GM12864 (cell line): Measurements from ENCODE around the gene ZNF692.

Experiments
- DNase-seq: peaks from one replicate; pipeline ENCODE4 v3.0.0-alpha.2; 2011; ENCODE audit warnings: low read depth
- H3K4me3 ChIP-seq: 2 replicates; pipeline ENCODE4 v1.5.1; 2011; ENCODE audit warnings: mild to moderate bottlenecking, low read depth, low read length, control low read depth
- TF ChIP-seq, protein P1 (sequence below): IDR thresholded peaks from 2 replicates; pipeline ENCODE4 v1.5.1; 2011; ENCODE audit warnings: low read depth, mild to moderate bottlenecking, moderate library complexity, low read length, control low read depth, inconsistent platforms; ENCODE audit errors: missing control alignments

Gene ZNF692

DNA sequence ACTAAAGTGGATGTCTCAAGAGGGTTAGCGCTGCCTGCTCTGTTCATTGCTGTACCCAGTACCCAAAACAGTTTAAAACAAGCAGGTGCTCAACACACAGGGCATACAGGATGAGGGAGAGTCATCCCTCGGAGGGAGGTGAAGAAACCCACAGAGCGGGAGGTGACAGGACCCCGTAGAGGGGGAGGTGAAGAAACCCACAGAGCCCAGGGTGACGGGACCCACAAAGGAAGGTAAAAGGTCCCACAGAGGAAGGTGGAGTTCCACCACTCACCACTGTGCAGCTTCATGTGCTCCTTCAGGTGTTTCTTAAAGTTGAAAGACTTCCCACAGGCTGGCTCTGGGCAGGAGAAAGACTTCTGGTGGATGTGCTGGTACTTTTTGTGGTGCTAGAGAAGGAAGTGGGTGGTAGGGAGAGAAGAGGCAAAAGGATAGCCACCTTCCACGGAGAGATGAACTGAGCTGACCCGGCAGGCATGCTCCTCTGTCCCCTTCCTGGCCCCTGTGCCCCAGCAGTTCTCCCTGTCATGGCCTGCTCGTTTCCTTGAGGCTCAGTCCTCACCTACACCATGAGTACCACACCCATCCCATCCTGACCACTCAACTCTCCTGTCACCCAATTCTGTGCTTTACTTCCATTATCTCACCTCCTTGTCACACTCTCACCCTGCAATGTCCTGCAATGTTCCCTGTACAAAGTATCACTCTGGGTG, 5.1 kb downstream of the ZNF692 start:
- TF ChIP-seq, protein P1, sequence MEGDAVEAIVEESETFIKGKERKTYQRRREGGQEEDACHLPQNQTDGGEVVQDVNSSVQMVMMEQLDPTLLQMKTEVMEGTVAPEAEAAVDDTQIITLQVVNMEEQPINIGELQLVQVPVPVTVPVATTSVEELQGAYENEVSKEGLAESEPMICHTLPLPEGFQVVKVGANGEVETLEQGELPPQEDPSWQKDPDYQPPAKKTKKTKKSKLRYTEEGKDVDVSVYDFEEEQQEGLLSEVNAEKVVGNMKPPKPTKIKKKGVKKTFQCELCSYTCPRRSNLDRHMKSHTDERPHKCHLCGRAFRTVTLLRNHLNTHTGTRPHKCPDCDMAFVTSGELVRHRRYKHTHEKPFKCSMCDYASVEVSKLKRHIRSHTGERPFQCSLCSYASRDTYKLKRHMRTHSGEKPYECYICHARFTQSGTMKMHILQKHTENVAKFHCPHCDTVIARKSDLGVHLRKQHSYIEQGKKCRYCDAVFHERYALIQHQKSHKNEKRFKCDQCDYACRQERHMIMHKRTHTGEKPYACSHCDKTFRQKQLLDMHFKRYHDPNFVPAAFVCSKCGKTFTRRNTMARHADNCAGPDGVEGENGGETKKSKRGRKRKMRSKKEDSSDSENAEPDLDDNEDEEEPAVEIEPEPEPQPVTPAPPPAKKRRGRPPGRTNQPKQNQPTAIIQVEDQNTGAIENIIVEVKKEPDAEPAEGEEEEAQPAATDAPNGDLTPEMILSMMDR: peak; percentile 14
- no peak for DNase-seq
- H3K4me3 ChIP-seq: no peak overlapping the region

DNA sequence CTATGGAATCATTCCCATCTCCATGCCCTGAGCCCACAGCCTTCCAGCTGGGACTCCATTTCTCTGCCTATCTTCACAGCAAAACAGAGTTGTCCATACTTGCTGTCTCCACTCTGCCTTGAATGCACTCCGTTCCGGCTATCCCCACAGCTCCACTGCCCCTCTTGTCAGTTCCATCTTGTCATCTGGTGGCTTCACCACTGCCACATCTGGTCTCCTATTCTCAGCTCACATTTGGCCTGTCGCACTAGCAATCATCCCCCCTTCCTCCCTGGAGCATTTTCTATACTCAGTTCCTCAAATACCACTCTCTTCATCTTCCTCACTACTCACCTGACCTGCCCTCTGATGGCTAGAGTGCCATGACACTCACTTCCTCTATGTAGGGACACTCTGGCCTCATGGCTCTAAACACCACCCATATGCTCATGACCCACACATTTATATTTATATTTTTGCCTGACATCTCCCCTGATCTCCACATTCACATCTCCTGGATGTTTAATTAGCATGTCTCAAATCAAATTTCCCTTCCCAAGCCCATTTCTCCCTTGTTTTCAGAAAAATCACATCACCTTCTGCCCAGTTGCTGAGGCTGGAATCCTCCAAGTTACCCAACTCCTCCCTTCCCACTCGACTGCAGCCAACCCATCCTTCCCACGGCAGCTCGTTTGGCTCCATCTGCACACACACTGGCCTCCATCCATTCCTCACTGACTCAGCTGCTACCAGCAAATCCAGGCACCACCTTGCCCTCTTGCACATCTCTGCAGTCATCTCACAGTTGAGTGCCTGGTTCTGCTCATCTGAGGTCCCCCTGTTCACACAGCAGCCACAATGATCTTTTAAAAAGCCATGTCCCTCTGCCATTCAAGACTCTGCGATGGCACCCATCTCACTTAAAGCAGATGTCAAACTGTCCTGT, 6.1 kb downstream of the ZNF692 start:
- DNase-seq: no peak
- no peak overlapping the region for H3K4me3 ChIP-seq
- TF ChIP-seq, protein P1: no peak

DNA sequence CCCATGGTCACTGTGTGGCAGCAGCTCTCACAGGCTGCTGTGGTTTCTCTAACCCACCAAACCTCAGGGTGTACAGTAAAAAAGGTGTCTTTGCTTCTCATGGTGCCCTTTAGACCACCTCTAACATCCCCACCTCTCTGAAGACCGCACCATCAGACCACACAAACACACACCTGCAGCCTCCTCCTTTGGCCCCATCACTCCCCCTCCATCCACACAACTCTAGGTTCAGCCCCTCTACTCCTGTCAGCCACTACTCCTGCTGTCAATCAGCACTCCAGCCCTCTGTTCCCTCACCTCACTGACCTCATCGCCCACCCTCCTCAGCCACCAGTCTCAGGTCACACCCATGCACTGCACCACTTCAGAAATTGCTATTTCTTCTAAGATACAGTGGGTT, 7.5 kb downstream of the ZNF692 start:
- no peak overlapping the region for H3K4me3 ChIP-seq
- TF ChIP-seq, protein P1: no peak
- no peak for DNase-seq

DNA sequence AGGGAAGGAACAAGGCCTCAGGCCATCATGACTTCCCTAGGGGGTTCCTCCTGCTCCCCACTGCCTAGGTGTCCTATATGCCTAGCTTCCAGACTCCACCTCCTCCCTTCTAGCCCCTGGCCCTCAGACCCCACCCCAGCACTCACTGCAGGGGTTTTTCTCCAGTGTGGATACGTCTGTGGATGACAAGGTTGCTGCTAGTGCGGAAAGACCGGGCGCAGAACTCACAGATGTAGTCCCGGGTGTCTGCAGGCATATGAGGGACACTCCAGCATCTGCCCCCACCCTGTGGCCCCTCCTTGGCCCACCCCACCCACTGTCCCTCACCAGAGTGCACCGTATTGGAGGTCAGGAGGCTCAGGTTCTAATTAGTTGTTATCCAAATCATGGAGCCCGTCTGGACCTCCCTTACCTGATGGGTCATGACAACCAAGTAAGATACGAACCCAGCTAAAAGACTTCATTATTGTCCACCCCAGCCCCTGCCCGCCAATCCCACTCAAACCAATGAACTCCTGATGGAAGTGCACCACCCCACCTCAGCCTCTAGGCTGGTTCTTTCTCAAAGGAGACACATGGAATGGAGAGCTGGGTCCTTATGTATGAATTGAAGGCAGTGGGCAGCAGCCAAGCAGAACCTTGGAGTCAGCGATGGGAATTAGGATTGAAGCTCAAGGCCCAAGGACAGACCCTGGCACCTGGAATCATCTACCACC, 8.2 kb downstream of the ZNF692 start:
- no peak for DNase-seq
- TF ChIP-seq, protein P1: no peak
- no peak overlapping the region for H3K4me3 ChIP-seq

DNA sequence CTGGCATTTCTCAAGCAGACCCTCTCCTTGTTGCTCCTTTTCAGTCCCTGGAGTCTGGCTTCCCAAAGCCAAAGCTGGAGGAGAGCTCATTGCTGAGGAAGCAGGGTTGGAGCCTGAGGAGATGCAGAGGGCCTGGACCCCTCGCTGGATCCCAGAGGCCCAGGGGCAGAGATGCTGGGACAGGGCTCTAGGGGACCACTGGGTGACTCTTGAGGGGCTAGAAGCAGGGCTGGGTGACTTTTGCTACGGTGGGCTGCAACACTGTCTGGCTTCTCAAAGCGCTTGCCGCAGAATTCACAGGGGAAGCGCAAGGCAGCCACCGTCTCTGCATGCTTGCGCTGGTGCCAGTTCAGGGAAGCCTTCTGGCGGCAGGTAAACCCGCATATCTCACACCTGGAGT, 8.8 kb downstream of the ZNF692 start:
- DNase-seq: no peak
- TF ChIP-seq, protein P1: no peak

DNA sequence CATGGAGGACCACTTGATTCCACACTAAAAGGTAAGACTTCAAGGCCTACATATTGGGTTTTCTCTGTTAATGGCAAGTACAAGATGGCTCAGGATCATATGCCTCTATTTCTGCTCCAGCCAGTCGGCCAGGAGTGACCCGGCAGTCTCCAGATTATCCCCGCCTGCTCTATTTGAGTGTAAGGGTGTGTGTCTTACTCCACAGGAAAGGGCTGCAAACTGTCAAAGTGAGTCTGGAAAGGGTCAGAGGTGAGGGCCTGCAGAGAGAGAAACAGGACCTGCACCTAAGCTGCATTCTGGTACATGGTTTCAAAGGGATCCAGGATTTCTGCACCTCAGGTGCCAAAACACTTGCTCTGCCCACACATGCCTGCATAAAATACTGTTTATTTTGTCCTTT, 9.2 kb downstream of the ZNF692 start:
- H3K4me3 ChIP-seq: no peak overlapping the region
- TF ChIP-seq, protein P1: no peak
- no peak for DNase-seq

More for the DNA sequence above, 8.8 kb downstream of the ZNF692 start:
- no peak overlapping the region for H3K4me3 ChIP-seq
